ENCODE data around the gene FAHD2A.
A peak's percentile ranks its signal among the peaks of the same experiment; 100 is the strongest.
"Not testable (repeated sequence)": the region's sequence is repeated elsewhere in the genome, so short reads cannot be mapped to it uniquely, and the experiment has no call there.

FAHD2A gene

GRCh38 chr2:95375532-95376150 lies 26.9 kb upstream of the FAHD2A start:
- DNase-seq (ENCODE audit: low read depth in 2 of 2): no peak

- DNase-seq (ENCODE audit: low read depth in 2 of 2): no peak
These were observed 25.9 kb upstream of the FAHD2A start for GRCh38 chr2:95376311-95377215.

GRCh38 chr2:95377216-95378123 lies 25.0 kb upstream of the FAHD2A start:
- DNase-seq (ENCODE audit: low read depth in 2 of 2): no peak

GRCh38 chr2:95378281-95378680 lies 24.2 kb upstream of the FAHD2A start:
- DNase-seq (ENCODE audit: low read depth in 2 of 2): not testable (repeated sequence)

GRCh38 chr2:95379371-95379831 lies 23.1 kb upstream of the FAHD2A start:
- DNase-seq (ENCODE audit: low read depth in 2 of 2): no peak

- no peak for DNase-seq (ENCODE audit: low read depth in 2 of 2)
These were observed 22.2 kb upstream of the FAHD2A start for GRCh38 chr2:95380280-95380679.

- no peak for DNase-seq (ENCODE audit: low read depth in 2 of 2)
These were observed 21.8 kb upstream of the FAHD2A start for GRCh38 chr2:95380731-95381130.

- DNase-seq (ENCODE audit: low read depth in 2 of 2): no peak
These were observed 21.0 kb upstream of the FAHD2A start for GRCh38 chr2:95381212-95382191.

- no peak for DNase-seq (ENCODE audit: low read depth in 2 of 2)
These were observed 20.3 kb upstream of the FAHD2A start for GRCh38 chr2:95382192-95382591.

GRCh38 chr2:95382686-95383634 lies 19.5 kb upstream of the FAHD2A start:
- no peak for DNase-seq (ENCODE audit: low read depth in 2 of 2)

- DNase-seq (ENCODE audit: low read depth in 2 of 2): no peak
These were observed 18.9 kb upstream of the FAHD2A start for GRCh38 chr2:95383635-95384027.

- DNase-seq (ENCODE audit: low read depth in 2 of 2): no peak
These were observed 17.5 kb upstream of the FAHD2A start for GRCh38 chr2:95384854-95385569.

GRCh38 chr2:95385570-95385984 lies 16.9 kb upstream of the FAHD2A start:
- no peak for DNase-seq (ENCODE audit: low read depth in 2 of 2)

GRCh38 chr2:95386031-95386430 lies 16.5 kb upstream of the FAHD2A start:
- no peak for DNase-seq (ENCODE audit: low read depth in 2 of 2)

- DNase-seq (ENCODE audit: low read depth in 2 of 2): no peak
These were observed 15.2 kb upstream of the FAHD2A start for GRCh38 chr2:95387358-95387757.

- DNase-seq (ENCODE audit: low read depth in 2 of 2): no peak
These were observed 14.3 kb upstream of the FAHD2A start for GRCh38 chr2:95388091-95388692.

- no peak for DNase-seq (ENCODE audit: low read depth in 2 of 2)
These were observed 13.7 kb upstream of the FAHD2A start for GRCh38 chr2:95388856-95389244.

GRCh38 chr2:95389245-95390119 lies 13.0 kb upstream of the FAHD2A start:
- peak; percentile 28 to 49 for DNase-seq (ENCODE audit: low read depth in 2 of 2)
